Measurements from ENCODE around the gene HPCA.

- TF ChIP-seq CTCF (IDR thresholded peaks at IDR 0.05; ENCODE audit: insufficient read depth, low read length, poor library complexity, severe bottlenecking) (no peak), EZH2phosphoT487 (conservative IDR thresholded peaks at IDR 0.05; ENCODE audit: low read length) (no peak)
Observed at GRCh38 chr1:32891630-32892029, 5.3 kb downstream of the HPCA start.

Measured in SU-DHL-6 (cell line).